ENCODE data around the gene NTRK1.

NTRK1 gene

GRCh38 chr1:156838972-156839371 is 21.7 kb upstream of the NTRK1 start:
- DNase-seq (ENCODE audit: low read depth) = no peak

- no peak for DNase-seq (ENCODE audit: low read depth)
These were observed 21.1 kb upstream of the NTRK1 start for GRCh38 chr1:156839426-156840109.

DNA sequence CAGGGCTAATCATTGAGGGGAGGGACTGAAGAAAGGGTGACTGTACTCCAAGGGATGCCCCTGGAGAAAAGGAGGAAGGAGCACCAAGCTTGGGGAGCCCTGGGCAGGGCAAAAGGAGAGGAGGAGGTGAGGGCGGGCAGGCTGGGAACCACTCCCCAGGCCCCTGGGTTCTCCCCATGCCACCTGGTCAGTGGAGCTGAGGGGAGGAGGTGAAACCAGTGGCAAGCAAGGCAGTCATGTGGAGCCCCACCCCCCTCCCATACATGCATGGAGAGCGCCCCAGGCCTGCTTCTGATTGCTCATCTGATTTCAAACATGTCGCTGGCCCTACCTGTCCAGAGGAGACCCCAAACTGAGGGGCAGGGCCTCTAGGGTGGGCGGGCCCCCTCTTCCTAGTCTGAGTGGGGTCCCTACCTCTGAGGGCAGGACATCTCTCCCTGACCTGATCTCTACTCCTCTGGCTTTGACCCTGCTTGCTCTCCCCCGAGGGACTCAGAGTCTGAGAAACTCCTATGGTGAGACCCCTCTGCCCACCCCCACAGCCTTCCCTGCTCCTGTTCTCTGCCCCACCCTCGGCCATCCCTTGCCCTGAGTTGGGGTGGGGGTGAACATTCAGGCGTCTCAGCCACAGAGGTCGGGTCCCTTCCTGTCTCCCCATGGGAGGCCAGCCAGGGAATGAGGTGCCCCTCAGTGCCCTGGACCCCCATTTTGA is 20.3 kb upstream of the NTRK1 start:
- no peak for DNase-seq (ENCODE audit: low read depth)

GRCh38 chr1:156840898-156841279 is 19.8 kb upstream of the NTRK1 start:
- DNase-seq (ENCODE audit: low read depth) = no peak

GRCh38 chr1:156841295-156841855 is 19.3 kb upstream of the NTRK1 start:
- no peak for DNase-seq (ENCODE audit: low read depth)

DNA sequence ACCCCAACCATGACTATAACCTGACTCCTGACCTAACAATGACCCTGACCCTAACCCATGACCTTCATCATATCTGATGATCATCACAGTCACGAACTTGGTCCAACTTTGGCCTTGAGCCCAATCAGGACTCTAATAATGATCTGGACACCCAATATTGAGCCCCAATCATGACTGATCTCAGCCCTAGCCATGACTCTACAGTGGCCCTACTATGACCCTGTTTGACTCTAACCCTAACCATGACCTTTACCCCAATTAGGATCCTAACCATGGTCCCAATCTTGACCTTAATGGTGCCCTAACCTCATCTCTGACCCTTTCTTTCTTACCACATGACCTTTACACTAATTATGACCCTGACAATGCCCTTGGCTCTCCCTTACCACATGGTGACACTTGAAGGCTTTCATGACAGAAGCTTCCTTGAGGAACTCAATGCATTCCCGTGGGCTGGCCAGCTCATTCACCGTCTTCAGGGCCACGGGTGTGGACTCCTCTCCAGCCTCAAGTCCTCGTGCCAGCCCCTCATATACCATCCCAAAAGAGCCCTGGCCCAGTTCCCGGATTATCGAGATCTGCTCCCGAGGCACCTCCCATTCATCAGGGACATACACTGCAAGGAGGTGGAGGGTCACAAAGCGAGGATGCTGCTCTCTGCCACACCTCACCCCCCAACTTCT is 17.9 kb upstream of the NTRK1 start:
- no peak for DNase-seq (ENCODE audit: low read depth)

GRCh38 chr1:156844102-156844501 is 16.6 kb upstream of the NTRK1 start:
- no peak for DNase-seq (ENCODE audit: low read depth)

DNA sequence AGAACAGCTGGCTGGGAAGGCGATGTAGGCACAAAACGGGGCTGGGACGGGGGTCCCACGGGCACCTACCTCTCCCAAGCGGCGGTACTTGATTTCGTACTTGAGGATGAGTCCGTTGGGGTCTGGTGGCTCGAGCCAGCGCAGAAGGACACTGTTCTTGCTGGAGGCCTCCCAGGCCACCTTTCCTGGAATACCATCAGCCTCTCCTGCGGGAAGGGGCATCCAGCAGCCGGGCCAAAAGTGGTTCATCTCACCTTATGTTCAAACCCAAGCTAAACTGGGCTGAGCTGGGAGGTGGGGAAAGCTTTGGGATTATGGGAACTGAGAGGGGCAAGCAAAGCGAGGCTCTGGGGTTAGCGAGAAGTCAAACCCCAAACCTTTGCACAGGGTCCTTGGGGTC is 16.0 kb upstream of the NTRK1 start:
- no peak for DNase-seq (ENCODE audit: low read depth)

- DNase-seq (ENCODE audit: low read depth) = no peak
These were observed 15.4 kb upstream of the NTRK1 start for GRCh38 chr1:156845055-156845952.

GRCh38 chr1:156845953-156846545 is 14.6 kb upstream of the NTRK1 start:
- DNase-seq (ENCODE audit: low read depth) = no peak

GRCh38 chr1:156846643-156847042 is 14.0 kb upstream of the NTRK1 start:
- no peak for DNase-seq (ENCODE audit: low read depth)

DNA sequence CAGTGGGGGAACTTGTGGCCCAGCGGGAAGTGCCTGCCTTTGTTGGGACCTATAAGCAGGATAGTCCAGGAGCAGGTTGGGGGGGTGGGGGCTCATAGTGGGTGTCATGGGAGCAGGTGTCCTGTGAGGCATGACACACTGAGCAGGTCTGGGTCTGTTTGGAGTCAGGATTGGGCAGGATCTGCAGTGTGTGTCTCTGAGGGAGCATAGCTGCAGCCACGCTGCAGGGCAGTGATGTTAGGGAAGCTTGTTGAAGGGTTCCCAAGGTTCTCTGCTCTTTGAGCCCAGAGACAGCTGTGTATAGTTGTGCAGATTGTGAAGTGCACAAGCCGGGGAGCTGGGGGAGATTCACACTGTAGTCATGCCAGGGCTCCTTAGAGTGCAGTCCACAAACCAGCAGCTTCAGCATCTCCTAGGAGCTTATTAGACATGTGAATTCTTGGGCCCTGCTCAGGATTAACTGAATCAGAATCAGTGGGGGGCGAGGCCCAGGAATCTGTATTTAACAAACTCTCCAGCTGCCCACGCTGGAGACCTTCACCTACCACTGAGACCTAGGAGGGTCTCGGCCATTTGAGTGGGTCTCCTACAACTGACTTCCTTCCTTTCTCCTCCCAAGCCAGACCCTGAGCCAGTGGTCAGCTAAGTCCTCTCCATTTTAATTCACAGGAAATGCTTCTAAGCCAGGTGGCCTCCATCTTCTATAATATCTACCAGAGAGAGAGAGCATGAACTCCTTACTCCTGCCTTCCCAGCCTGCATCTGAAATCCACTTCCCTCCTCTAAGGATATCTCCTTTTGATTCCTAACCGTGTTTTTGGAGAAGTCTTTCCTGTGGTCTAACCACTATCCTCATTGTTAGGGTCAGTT is 12.8 kb upstream of the NTRK1 start:
- no peak for DNase-seq (ENCODE audit: low read depth)

- DNase-seq (ENCODE audit: low read depth) = no peak
These were observed 12.1 kb upstream of the NTRK1 start for GRCh38 chr1:156848461-156849150.

- no peak for DNase-seq (ENCODE audit: low read depth)
These were observed 11.5 kb upstream of the NTRK1 start for GRCh38 chr1:156849151-156849496.

GRCh38 chr1:156851779-156852417 is 8.8 kb upstream of the NTRK1 start:
- DNase-seq (ENCODE audit: low read depth) = no peak

DNA sequence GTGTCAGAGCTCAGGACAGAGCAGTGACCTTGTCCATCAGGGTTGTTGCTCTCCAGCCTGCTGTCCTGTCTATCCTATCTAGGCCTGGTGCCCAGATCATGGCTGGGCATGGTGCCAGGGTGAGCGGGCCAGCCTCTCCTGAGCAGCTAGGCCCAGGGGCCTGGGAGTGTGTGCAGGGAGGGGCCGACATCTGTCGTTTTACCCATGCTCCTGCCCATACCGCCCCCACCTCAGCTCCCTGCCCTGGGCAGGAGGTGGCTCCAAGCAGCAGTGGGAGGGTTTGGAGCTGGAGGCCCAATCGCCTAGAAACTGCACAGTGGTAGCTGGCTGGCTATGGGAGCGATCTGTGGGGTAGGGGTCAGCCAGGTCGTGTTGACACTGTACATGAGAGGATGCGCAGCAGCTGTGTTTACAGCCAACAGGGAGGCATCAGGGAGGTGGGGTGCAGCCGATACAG is 8.2 kb upstream of the NTRK1 start:
- no peak for DNase-seq (ENCODE audit: low read depth)

- no peak for DNase-seq (ENCODE audit: low read depth)
These were observed 6.9 kb upstream of the NTRK1 start for GRCh38 chr1:156853761-156854160.

- DNase-seq (ENCODE audit: low read depth) = no peak
These were observed 6.0 kb upstream of the NTRK1 start for GRCh38 chr1:156854634-156855033.

DNA sequence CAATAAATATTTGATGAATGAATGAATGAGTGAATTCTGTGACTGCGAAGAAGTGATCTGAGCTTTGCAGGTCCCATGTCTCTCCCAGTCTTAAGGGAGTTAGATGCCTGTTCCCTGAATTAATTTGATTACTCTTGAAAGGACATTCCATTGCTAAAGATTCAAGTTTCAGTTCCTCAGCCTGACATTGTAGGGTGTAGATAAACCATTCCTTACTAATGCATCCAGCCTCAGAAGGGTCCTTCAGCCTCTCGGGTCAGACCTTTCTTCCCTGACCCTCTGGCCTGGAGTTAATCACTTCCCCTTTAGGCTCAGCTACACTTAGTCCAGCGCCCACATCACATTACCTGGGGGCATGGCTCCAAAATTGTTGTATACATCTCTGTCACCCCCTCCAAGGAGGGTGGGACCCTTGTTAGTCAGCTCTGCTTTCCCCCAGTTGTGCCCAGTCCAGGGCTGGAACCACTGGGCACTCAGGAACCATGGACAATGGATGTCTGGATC is 4.3 kb upstream of the NTRK1 start:
- DNase-seq (ENCODE audit: low read depth) = no peak
